ENCODE results near the gene CBX2.

Gene CBX2
- 0.39 to 2.7 (median 0.71) reads per million in 3 experiments for total RNA-seq

DNA sequence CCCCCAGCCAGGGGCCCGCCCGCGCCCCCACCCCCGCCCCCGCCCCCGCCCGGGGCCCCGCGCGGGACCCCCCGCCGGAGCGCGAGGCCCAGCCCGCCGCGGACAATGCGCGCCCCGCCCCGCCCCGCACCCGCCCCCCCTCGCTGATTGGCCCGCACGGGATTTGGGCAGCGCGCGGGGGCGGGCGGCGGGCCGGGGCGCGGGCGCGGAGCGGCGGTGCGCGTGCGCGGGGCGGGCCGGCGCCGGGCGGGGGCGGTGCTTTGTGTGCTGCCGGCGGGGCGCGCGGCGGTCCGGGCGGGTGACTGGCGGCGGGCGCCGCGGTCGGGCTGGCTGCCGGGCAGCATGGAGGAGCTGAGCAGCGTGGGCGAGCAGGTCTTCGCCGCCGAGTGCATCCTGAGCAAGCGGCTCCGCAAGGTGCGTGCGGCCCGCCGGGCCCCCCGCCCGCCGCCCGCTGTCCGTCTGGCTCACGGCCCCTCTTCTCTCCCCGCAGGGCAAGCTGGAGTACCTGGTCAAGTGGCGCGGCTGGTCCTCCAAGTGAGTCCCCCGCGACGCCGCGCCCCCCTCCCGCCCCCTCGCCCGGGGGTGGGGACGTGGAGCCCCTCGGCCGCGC lies at the start of gene CBX2:
TSS of gene CBX2 (plus strand) at position 255 of the 610 bp plus-strand sequence. CDS start at position 343, 88 bp downstream.
- DNase-seq = peak; percentile 74

DNA sequence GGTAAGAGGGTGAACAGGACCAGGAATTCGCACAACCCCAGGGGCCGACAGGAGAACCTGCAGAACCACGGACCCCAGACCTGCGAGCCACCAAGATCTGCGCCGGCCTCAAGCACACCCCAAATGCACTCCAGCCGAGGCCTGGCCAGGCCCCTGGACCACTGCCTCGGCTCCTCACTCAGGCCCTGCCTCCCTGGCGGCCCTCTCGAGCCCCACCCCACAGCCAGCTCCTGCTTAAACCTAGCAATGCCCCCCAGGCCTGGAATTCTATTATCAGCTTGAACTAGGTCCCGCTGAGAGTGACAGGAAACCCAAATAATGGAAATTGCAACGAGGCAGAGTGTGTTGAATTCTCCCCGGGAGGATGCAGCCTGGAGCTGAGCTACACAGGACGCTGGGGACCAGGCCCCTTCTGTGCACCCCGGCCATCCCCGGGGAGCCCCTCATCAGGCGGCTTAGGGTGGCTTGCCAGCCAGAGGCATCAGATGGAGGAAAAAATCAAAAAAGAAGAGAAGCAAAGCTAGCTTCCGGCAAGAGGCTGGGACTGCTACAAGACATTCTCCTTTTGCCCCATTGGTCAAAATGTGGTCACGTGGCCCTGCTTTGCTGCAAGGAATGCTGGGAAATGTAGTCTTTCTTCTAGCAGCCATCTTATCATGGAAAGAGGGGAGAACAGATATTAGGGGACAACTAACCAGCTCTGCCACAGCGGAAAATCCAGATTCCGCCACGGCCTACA lies 49.6 kb upstream of the CBX2 start:
- peak; percentile 84 for DNase-seq

DNA sequence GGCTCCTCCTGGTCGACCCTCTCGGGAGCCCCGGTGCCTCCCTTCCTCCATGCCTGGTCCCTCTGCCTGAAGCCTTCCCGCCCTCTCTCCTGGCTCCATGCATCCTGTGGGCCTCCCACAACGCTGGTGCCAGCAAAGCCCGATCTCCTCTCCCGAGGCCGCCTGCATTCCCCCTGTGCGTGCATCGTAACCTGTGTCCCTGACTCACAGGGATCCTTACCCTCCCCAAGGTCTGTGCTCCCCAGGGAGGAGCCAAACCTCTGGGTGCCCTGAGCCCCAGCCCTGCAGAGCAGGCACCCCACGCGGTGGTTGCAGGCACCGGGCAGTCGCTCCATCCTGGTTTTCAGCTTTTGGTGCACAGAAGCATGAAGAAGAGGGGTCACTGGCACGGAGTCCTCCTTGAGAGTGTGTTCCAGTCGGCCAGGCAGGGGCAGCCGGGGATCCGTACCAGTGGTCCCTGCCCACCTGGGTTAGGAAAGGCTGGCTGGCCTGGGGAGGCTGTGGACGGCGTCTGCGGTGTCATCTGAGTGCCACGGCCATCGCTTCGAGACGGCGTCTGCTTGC lies 49.0 kb upstream of the CBX2 start:
- no peak for DNase-seq

DNA sequence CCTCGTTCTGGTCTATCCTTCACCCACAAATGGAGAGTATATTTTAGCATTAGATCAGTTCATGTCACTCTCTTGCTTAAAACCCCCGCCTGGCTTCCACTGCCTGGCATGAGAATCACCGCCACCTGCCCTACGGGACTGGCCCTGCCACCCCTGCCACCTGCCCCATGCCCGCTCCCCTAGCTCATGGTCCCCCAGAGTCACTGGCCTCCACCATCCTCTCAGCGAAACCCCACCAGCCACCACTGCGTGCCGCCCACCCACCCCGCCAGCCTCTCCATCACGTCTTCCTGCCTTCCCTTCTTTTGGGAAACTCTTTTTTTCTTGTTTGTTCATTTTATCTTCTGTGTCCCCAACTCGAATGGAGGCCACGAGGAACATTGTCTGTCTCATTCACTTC lies 48.2 kb upstream of the CBX2 start:
- no peak for DNase-seq

DNA sequence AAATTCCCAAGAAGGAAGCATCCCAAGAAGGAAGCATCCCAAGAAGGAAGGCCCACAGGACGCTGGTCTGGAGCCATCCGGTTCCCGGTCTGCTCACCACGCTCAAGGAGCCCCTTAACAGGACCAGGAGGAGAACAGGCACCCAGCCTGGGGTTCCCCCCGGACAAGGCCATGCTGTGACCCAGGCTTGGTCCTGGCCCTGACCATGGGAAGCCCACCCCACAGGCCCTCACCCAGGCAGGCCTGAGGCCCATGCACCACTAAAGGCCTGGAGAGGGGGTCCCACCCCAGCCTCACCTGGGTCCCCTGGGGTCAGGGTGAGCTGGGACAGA lies 47.5 kb upstream of the CBX2 start:
- DNase-seq = no peak

DNA sequence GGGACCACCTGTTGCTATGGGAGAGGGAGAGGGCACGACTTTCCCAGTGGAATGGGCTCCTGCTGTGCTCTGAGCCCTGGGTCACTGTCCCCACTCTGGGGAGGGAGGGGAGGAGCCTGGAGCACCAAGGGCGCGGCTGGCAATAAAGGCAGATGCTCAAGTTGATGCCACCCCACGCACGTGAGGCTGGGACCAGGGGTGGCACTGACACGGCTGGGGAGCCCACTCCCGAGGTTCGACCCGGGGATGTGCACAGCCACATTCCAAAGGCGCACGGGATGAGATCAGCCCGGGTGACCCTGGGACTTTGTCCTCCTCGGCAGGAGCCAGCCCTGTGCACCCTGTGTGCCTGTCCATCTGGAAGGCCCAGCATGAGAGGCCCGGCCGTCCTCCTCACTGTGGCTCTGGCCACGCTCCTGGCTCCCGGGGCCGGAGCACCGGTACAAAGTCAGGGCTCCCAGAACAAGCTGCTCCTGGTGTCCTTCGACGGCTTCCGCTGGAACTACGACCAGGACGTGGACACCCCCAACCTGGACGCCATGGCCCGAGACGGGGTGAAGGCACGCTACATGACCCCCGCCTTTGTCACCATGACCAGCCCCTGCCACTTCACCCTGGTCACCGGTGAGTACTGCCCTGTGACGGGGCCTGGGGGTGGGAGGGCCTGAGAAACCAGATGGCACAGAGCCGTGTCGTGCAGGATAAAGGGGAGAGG lies 47.0 kb upstream of the CBX2 start, which contains the start of gene ENPP7:
TSS of gene ENPP7 (plus strand) at position 175 of the 715 bp plus-strand sequence. CDS start at position 372, 197 bp downstream.
- DNase-seq = no peak

DNA sequence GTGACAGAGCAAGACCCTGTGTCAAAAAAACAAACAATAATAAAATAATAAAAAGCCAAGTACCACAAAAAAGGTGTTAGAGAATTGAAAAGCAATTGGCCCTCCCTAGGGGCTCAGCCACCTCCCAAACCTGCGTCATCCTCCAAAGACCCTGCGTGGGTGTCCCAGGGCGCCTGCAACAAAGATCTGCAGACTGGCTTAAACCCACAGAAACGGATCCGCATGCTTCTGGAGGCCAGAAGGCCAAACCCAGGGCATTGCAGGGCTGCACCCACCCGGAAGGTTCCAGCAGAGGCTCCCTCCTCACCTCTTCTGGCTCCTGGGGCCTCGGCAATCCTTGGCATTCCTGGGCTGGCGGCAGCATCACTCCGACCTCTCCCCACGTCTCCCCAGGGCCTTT lies 45.7 kb upstream of the CBX2 start:
- no peak for DNase-seq

DNA sequence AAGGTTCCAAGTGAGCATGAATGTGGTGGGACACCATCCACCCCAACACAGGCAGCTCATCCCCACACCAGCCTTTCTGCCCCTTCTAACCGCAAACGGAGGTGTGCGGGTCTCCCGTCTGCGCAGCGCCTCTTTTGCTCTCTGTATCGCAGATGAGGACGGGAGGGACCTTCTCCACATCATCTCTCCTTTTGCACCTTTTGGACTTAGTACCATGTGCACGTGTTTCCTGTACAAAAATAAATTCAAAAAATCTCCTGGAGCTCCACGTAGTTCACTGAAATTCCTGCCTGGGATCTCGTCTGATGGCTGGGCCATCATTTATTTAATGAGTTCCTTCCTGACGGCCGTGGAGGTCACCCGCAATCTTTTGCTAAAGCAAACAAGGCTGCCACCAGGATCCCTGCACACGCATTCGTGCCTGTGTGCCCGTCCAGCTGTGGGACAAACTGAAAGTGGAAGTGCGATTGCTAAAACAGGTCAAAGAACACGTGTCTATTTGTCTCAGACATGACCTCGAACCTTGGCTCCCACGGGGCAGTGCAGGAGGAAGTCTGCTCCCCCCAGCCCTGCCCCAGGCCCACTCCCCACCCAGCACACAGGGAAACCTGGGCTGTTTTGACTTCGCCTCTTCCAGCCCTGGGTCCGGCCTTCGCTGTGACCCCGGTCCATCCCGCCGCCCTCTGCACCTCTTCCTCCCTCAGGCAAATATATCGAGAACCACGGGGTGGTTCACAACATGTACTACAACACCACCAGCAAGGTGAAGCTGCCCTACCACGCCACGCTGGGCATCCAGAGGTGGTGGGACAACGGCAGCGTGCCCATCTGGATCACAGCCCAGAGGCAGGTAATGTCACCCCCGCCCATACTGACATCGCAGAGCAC lies 44.9 kb upstream of the CBX2 start:
- DNase-seq = no peak

DNA sequence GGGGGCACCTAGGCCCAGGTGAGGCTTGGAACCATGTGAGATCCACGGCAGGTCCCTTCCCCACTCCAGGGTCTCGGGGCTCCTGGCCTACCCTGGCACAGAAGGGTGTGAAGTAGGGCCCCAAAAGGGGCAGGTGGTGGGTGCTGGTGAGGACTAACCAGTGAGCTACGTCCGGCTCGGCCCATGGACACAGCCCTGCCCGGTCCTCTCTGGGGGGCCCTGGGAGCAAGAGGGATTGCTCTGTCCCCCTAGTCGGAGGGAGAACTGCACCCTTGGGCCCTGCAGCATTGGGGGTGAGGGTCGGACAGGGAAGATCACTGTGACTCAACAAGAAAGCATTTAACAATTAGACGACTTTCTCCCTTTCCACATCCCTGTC lies 44.3 kb upstream of the CBX2 start:
- DNase-seq = no peak

DNA sequence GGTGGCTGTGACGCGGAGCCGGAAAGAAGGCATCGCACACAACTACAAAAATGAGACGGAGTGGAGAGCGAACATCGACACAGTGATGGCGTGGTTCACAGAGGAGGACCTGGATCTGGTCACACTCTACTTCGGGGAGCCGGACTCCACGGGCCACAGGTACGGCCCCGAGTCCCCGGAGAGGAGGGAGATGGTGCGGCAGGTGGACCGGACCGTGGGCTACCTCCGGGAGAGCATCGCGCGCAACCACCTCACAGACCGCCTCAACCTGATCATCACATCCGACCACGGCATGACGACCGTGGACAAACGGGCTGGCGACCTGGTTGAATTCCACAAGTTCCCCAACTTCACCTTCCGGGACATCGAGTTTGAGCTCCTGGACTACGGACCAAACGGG lies 42.9 kb upstream of the CBX2 start:
- no peak for DNase-seq

DNA sequence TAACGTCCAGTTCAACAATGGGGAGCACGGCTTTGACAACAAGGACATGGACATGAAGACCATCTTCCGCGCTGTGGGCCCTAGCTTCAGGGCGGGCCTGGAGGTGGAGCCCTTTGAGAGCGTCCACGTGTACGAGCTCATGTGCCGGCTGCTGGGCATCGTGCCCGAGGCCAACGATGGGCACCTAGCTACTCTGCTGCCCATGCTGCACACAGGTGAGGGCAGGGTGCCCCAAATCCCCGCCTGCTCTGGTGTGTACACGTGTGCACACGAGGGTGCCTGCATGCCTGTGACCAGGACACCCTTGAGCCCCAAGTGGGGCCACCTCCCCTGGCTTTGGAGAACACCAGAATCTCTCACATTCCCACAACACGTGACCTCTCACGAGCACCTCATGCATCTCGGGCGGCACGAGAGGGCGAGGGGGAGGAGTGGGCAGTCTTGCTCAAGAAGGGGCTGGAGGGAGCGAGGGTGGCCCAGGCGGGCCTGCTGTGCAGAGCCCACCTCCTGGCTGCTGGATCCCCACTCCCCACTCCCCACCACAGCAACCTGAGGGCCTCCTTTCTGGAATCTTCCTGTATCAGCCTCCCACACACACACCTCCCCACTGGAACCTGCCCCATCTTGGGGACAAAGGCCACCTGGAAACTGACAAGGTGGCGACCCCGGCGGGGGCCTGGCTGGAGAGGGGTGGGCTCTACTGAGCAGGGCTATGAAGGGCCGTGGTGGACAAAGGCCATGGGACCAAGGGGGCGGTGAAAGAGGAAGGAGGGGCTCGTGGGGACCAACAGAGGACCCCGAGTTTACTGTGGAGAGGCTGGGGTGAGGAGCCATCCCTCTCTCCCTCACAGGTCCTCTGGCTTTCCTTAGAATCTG lies 40.7 kb upstream of the CBX2 start:
- no peak for DNase-seq

DNA sequence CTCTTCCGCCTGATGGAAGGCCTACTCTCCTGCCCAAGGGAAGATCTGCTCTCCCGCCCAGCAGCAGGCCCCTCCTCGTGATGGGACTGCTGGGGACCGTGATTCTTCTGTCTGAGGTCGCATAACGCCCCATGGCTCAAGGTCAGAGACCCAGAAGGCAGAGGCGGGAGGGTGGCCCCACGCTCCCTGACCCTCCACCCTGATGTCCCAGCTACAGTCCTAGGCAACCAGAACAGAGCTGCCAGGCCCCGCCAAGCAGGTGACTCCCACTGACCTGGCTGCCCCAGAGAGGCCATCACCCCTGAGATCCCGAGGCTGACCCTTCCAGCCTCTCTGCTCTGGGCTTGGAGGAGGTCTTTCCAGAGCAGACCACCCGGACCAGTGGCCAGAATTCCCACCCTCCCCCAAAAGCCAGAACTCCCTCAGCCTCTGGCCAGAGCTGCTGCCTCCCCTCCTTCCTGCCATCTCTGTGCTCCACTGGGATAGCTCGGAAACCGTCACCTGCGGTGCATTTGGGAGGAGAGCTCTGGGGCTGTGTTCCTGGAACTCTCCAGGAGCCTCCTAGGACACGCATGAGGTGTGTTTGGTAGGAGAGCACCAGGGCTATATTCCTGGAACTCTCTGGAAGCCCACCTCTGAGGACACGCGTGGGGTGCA lies 39.9 kb upstream of the CBX2 start:
- DNase-seq = no peak

DNA sequence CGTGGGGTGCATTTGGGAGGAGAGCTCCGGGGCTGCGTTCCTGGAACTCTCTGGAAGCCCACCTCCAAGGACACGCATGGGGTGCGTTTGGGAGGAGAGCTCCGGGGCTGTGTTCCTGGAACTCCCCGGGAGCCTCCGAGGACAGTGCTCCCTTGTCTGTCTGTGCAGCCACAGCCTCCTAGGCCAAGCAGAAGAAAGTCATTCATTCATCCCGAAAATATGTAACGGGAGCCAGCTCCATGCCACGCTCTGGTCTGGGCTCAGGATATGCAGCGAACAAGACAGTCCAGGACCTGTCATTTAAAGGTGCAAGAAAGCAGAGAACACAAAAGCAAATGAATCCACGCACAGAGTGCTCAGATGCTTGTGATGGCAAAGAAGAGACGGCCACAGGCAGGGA lies 39.3 kb upstream of the CBX2 start:
- no peak for DNase-seq

DNA sequence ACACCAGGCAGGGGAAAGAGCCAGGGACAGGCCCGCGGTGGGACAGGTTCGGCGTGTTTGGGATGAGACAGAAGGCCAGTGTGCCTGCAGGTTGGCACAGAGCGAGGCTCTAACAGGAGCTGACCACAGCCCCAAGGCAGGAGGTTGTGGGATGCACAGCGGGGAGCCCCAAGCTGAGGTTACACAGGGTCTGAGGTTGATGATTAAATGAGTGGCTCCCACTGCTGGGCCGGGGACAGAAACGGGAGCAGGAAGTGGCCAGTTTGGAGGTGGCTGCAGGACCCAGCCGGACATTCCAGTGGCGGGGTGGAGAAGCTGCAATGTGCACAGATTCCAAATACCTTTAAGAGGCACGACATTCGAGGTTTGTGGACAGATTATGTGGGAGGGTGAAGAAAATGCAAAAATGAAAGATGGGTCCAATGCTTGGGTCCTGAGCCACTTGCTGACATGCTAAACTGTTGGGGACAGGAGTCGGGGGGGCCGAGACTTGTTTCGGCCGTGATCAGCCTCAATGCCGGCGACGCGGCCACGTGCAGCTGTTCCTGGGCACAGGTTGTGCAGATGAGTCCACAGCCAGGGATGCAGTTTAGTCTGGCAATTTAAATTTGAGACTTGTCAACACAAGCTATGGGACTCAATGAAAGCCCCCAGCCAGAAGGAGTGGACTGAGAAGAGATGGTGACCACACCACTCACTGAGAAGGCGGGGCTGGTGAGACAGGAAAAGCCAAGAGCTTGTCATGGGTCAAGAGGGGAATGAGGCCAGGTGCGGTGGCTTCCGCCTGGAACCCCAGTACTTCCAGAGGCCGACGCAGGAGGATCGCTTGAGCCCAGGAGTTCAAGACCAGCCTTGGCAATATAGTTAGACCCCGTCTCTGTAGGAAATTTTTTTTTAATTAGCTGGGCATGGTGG lies 38.5 kb upstream of the CBX2 start:
- no peak for DNase-seq

DNA sequence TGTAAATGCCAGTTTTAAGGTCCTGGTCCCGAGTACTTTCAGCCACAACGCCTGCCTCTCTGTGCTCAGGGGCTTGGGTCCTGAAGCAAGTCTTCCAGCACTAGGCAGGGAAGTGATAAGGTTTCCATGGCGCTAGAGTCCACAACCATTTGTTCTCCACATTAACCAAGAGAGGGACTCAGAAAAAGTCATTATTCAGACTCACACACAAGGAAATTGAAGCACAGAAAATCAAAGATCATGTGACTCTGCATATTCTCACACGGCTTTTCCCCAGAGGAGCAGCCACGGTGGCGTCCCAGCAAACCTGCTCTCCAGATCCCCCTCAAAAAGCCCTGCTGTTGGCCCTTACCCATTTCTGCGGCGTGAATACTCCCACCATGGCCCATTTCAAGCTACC lies 37.5 kb upstream of the CBX2 start:
- no peak for DNase-seq

DNA sequence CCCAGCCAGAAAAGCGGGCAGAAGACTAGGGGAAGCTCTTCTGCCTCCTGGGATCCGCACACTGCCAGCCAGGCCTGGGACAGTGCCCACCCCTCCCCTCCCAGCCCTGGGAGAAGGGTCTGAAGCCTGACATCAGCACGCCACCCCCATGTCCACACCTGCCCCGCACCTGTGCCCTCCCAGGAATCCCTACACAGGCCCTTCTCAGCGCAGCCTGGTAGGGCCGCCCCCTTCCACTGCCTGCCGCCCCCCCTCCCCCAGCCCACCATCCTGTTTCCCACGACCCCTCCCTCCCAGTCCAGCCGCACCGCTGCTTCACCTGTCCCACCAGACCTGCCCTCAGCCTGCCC lies 36.6 kb upstream of the CBX2 start:
- no peak for DNase-seq

DNA sequence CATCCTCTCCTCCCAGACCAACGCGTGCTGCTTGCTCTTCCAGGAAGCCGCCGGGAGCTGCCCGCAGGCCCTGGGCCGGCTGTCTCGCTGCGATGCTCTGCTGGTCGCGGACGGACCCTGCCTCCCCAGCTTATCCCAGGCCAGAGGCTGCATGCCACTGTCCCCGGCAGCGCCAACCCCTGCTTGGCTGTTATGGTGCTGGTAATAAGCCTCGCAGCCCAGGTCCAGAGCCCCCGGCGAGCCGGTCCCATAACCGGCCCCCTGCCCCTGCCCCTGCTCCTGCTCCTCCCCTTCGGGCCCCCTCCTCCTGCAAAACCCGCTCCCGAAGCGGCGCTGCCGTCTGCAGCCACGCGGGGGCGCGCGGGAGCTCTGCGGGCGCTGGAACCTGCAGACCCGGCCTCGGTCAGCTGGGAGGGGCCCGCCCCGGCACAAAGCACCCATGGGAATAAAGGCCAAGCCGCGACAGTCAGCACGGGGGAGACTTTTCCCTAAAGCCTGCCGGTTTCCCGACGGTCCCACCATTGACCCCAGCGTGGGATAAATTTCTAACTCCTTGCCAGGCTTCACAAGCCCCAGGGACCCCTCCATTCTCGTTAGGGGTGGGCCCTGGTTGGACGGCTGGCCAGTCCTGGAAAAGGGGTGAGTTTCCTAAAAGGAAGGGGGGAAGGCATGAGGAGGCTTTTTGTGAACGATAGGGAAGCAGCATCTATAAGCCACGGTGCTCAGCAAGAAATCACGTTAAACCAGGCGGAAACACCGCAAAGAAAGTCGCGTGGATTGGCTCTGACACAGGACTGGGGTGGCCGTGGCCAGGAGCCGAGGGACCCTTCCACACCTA lies 36.0 kb upstream of the CBX2 start:
- peak; percentile 66 for DNase-seq

DNA sequence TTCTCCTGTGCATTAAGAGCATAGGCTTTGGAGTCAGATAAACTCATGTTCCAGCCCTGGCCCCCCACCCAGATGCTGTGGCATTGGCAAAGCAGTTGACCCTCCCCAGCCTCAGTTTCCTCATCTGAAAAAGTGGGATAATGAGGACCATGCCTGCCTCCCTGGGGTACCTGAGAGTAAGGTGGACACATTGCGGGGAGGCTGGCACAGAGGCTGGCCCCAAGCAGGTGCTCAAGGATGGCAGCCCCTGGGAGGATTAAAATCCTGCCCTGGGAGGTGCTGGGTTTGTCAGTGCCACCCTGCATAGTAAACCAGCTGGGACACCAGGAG lies 35.4 kb upstream of the CBX2 start:
- DNase-seq = no peak

DNA sequence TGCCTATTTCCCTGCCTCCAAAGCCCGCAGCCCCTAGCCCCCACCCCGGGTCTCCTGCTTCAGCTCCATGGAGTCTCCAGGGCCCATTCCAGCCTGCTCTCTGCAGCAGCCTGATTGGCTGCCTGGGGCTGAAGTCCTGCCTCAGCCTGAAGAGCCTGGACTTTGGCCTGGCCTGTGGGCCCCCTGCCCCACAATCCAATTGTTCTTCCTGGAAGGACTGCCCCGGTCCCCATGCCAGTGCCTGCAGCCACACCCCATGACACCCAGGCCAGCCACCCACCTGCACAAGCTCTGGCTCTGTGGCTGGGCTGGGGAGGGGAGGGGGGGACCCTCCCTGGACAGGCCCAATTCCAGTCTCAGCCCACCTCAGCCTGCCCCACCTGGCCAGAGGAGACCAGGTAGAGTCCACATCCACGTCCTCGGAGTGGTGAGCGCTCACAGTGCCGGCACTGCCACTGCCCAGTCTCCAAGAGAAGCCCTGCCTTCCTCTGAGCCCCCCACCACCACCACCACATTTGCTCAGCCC lies 34.9 kb upstream of the CBX2 start:
- DNase-seq = no peak
